Cardiac muscle cell (in vitro differentiated cells and primary cell): ENCODE measurements around the gene SLC9A8. TPM values are rescaled to one million over a fixed set of nuclear protein-coding genes. Genes with fewer than 3 reads are reported as not detected.

Experiments used
- DNase-seq, 2 donors: peaks; one replicate each; pipeline versions ENCODE4 v3.0.0 to v3.0.0-alpha.2; 2010 to 2017; ENCODE audit warnings: low read depth in 1 of 2, low spot score in 1 of 2
- H3K27ac ChIP-seq: fragments of 200-600 bp; sonication (generic); 2 replicates; pipeline ENCODE4 v1.5.1; 2016
- H3K27me3 ChIP-seq: fragments of 200-600 bp; sonication (generic); 2 replicates; pipeline ENCODE4 v1.6.0; 2016; ENCODE audit warnings: control low read depth
- H3K36me3 ChIP-seq: fragments of 200-600 bp; sonication (generic); 2 replicates; pipeline ENCODE4 v1.5.1; 2016; ENCODE audit warnings: control low read depth
- H3K4me1 ChIP-seq: fragments of 200-600 bp; sonication (generic); 2 replicates; pipeline ENCODE4 v1.8.1; 2017; ENCODE audit warnings: low read depth, mild to moderate bottlenecking, mixed run types
- H3K4me3 ChIP-seq: fragments of 200-600 bp; sonication (generic); 2 replicates; pipeline ENCODE4 v1.5.1; 2016; ENCODE audit warnings: mild to moderate bottlenecking
- H3K9me3 ChIP-seq: fragments of 200-600 bp; sonication (generic); 2 replicates; pipeline ENCODE4 v1.5.1; 2017; ENCODE audit warnings: low read depth, mild to moderate bottlenecking, control low read depth
- polyA plus RNA-seq: library from polyadenylated mRNA; unstranded; fragments of >200 nt; fragmentation: Nextera tagmentation; extraction: Ambion mirVana; gene quantifications from 2 replicates; pipeline ENCODE4 v1.2.1, GENCODE V29; 2016
- total RNA-seq: library from RNA; depleted of rRNA; stranded (reverse); fragments of >200 nt; gene quantifications from 2 replicates; pipeline ENCODE4 v1.2.3, GENCODE V29; 2016
- TF ChIP-seq, protein P1 (sequence below): IDR thresholded peaks from 2 replicates; pipeline ENCODE4 v1.5.1; 2012; ENCODE audit warnings: low read depth, mild to moderate bottlenecking, low read length

The SLC9A8 gene
- total and polyA plus RNA-seq, 2 experiments from 2014 or later = 4.4 to 9.4 TPM

- Histone ChIP-seq H3K36me3 (peaks cover 3% of the 10 kb centered on the region), H3K4me1 (no peaks in the 10 kb centered on the region), H3K4me3 (no peak overlapping the region), H3K9me3 (no peaks in the 10 kb centered on the region), H3K27me3 (no peaks in the 10 kb centered on the region), H3K27ac (no peak overlapping the region)
- TF ChIP-seq, protein P1, sequence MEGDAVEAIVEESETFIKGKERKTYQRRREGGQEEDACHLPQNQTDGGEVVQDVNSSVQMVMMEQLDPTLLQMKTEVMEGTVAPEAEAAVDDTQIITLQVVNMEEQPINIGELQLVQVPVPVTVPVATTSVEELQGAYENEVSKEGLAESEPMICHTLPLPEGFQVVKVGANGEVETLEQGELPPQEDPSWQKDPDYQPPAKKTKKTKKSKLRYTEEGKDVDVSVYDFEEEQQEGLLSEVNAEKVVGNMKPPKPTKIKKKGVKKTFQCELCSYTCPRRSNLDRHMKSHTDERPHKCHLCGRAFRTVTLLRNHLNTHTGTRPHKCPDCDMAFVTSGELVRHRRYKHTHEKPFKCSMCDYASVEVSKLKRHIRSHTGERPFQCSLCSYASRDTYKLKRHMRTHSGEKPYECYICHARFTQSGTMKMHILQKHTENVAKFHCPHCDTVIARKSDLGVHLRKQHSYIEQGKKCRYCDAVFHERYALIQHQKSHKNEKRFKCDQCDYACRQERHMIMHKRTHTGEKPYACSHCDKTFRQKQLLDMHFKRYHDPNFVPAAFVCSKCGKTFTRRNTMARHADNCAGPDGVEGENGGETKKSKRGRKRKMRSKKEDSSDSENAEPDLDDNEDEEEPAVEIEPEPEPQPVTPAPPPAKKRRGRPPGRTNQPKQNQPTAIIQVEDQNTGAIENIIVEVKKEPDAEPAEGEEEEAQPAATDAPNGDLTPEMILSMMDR = no peak
- DNase-seq = no peak
Measured at GRCh38 chr20:49882171-49882970, 69.7 kb downstream of the SLC9A8 start.

GRCh38 chr20:49883246-49883802, 70.7 kb downstream of the SLC9A8 start:
- TF ChIP-seq, protein P1 = no peak
- DNase-seq = no peak
- H3K9me3 ChIP-seq = no peaks in the 10 kb centered on the region
- H3K27me3 ChIP-seq = no peaks in the 10 kb centered on the region
- H3K4me3 ChIP-seq = no peak overlapping the region
- peaks cover 3% of the 10 kb centered on the region for H3K36me3 ChIP-seq
- no peak overlapping the region for H3K27ac ChIP-seq
- peaks cover 3% of the 10 kb centered on the region for H3K4me1 ChIP-seq

DNA sequence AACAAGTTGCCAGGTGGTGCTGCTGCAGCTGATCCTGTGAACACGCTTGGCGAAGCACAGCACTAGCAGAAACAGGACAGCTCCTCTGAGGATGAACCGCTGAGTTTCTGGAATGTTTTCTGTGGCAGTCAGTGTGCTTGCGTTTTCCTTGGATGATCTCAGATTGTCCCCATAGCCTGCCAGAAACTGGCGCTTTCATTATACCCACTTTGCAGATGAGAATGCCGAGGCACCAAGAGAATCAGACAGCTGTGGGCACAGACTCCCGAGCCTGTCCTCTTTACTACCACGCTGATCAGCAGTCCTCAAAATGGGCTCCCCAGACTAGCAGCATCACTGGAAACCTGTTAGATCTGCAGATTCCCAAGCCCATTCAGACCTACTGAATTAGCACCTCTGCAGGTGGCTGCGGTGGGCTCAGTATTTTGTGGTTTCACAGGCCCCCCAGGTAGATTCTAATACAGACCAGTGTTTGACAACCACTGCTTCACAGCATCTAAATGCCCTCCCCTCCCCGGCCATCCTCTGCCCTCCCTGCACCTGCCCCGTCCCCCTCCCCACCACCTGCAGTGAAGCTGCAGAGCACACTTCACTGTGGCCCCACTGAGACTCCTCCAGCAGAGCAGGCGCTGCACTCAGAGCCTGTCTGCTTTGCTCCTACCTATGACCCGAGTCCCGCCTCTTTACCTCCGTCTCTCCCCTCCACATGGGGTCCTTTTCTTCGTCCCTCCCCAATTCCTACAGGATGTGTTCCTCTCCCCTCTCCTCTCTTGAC, 73.1 kb downstream of the SLC9A8 start:
- no peak overlapping the region for H3K4me3 ChIP-seq
- peaks cover 3% of the 10 kb centered on the region for H3K36me3 ChIP-seq
- H3K9me3 ChIP-seq = no peaks in the 10 kb centered on the region
- no peaks in the 10 kb centered on the region for H3K27me3 ChIP-seq
- peaks cover 7% of the 10 kb centered on the region for H3K4me1 ChIP-seq
- H3K27ac ChIP-seq = no peak overlapping the region
- TF ChIP-seq, protein P1 = no peak
- DNase-seq = no peak

- TF ChIP-seq, protein P1 = no peak
- Histone ChIP-seq H3K4me1 (peaks cover 16% of the 10 kb centered on the region), H3K9me3 (no peaks in the 10 kb centered on the region), H3K4me3 (no peak overlapping the region), H3K27me3 (no peaks in the 10 kb centered on the region), H3K27ac (peak overlapping the region; percentile 39), H3K36me3 (peaks cover 3% of the 10 kb centered on the region)
- DNase-seq = no peak
Measured at GRCh38 chr20:49886571-49887213, 74.1 kb downstream of the SLC9A8 start.
